Measurements from ENCODE around the gene MFAP2.

- TF ChIP-seq TAF1 (IDR thresholded peaks at IDR 0.05; ENCODE audit: low read depth) (no peak), USF1 (IDR thresholded peaks at IDR 0.05) (no peak), CREB1 (IDR thresholded peaks at IDR 0.05; ENCODE audit: low read depth) (no peak), YY1 (IDR thresholded peaks at IDR 0.05; ENCODE audit: low read depth) (no peak), CEBPB (IDR thresholded peaks at IDR 0.05) (no peak), RAD21 (IDR thresholded peaks at IDR 0.05; ENCODE audit: low read depth) (no peak), EGR1 (IDR thresholded peaks at IDR 0.05) (no peak), TCF12 (IDR thresholded peaks at IDR 0.05; ENCODE audit: low read depth) (no peak), TEAD4 (IDR thresholded peaks at IDR 0.05) (no peak)
- TF ChIP-seq, protein P1, sequence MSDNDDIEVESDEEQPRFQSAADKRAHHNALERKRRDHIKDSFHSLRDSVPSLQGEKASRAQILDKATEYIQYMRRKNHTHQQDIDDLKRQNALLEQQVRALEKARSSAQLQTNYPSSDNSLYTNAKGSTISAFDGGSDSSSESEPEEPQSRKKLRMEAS (IDR thresholded peaks at IDR 0.05) = no peak
These were observed 21.9 kb downstream of the MFAP2 start for GRCh38 chr1:16958475-16958874.
